ENCODE measurements around the gene BRPF1.
A peak's percentile ranks its signal among the peaks of the same experiment; 100 is the strongest.

Gene BRPF1

GRCh38 chr3:9732740-9733115 is 1.2 kb downstream of the BRPF1 start:
- no peak for DNase-seq

DNA sequence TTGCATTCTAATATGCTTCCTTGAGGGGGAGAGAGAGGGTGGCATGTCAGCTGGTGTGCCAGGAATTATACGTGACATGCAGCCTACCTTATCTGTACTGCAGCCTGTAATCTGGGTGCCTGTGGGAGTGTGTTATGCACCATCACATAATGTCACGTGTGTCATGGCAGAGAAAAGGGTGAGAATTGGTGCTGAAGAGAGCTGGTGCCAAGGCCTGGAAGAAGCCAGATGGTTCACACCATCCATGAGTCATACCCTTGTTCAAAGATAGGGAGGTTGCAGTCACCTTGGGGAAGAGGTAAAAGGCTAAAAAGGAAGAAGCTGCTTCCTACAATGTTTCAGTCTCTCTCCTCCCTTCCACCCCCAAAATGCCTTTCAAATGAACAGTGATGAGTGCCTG is 5.3 kb downstream of the BRPF1 start:
- DNase-seq = peak; percentile 26

GRCh38 chr3:9739181-9739580 is 7.6 kb downstream of the BRPF1 start:
- DNase-seq = no peak

DNA sequence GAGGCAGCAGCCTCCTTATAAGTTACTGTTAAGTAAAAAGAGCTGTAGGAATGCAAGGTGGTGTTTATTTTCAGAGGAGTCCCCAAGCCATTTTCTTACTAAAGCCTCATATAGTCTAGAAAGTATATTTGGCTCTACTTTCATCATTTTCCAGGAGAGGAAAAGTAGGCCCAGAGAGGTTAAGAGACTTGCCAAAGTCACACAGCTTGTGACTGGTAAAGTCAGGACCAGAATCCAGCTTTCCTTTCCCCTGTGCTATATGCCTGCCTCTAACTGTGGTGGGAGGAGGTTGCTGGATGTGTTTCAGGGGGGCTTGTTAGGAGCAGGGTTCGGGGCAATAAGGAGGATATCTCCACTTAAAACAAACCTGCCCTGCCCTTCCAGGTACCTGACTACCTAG is 11.0 kb downstream of the BRPF1 start:
- no peak for DNase-seq

DNA sequence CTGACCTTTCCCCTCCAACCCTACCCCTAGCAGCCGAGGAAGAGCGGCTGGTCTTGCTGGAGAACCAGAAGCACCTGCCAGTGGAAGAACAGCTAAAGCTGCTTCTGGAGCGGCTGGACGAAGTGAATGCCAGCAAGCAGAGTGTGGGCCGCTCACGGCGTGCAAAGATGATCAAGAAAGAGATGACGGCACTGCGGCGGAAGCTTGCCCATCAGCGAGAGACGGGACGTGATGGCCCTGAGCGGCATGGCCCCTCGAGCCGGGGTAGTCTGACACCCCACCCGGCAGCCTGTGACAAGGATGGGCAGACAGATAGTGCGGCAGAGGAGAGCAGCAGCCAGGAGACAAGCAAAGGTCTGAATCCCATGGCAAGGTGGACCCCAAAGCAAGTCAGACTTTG is 12.0 kb downstream of the BRPF1 start:
- no peak for DNase-seq

GRCh38 chr3:9744162-9744561 is 12.6 kb downstream of the BRPF1 start:
- no peak for DNase-seq

DNA sequence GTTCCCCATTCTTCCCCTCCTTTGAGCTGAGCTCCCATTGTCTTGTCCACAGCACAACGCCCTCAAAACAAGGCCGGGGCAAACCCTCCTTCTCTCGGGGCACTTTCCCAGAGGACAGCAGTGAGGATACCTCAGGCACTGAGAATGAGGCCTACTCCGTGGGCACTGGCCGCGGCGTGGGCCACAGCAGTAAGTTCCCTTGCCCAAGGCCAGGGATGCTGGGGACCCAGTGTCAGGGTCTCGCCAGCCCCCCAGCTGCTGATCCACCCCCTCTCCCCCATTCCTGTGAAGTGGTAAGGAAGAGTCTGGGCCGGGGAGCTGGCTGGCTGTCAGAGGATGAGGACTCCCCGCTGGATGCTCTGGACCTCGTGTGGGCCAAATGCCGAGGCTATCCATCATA is 14.0 kb downstream of the BRPF1 start:
- DNase-seq = no peak

DNA sequence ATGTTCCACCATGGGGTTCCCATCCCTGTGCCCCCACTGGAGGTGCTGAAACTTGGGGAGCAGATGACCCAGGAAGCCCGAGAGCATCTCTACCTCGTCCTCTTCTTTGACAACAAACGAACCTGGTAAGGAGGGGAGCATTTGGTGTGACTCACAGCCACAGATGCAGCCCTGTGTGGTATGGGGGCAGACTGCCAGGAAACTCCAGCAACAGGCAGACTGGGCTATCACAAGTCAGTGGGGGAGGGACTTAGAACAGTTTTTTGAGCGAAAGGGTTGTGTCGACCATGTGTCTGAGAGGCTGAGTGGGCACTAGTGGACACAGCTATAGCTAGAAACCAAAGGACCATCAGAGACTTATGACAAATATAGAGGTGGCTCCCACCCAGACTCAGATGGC is 14.8 kb downstream of the BRPF1 start:
- no peak for DNase-seq

GRCh38 chr3:9747267-9747666 is 15.7 kb downstream of the BRPF1 start:
- DNase-seq = no peak

GRCh38 chr3:9748031-9748430 is 16.5 kb downstream of the BRPF1 start:
- DNase-seq = no peak

DNA sequence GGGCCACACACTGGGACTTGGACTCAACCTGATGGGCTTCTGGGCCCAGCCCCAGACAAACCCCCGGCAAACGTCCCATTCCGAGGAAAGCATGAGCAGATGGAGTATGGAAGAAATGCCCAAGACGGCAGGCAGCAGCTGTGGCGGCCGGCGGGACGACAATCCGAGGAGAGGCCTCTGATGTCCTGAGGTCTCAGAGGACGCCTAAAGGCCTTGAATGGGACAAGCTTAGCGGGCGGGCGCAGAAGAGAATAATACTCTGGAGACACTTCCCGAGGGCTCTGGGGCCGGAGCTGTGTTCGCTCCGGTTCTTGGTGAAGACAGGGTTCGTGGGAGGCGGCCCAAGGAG is 17.7 kb downstream of the BRPF1 start:
- DNase-seq = no peak

- peak; percentile 96 for DNase-seq
Observed at GRCh38 chr3:9749645-9750555, 18.4 kb downstream of the BRPF1 start, which contains the start of gene OGG1. TSS of gene OGG1 (plus strand) at chr3:9749952. CDS start at chr3:9750287, 335 bp downstream.

DNA sequence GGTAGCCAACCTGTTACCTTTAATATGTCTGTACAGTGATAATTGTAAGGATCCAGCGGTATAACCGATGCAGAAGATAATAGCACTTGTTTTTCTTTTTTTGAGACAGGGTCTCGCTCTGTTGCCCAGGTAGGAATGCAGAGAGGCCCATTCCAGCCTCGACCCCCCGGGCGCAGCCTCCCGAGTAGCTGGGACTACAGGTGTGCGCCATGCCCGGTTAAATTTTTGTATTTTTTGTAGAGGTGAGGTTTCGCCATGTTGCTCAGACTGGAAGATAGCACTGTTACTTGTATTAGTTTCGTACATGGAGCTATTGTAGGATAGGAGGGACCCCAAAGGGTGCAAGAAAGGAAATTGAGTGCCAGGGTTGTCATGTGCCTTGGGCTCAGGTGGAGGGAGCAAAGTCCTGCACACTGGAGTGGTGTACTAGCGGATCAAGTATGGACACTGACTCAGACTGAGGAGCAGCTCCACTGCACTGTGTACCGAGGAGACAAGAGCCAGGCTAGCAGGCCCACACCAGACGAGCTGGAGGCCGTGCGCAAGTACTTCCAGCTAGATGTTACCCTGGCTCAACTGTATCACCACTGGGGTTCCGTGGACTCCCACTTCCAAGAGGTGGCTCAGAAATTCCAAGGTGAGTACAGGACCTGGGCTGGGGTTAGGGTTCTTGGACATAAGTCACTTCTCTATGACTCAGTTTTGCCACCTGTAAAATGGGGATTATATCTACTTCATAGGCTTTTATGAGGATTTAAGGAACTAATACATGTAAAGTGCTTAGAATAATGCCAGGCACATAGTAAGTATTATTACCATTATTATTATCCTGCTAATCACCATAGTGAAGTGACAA is 19.2 kb downstream of the BRPF1 start:
- no peak for DNase-seq

GRCh38 chr3:9754678-9755077 is 23.1 kb downstream of the BRPF1 start:
- DNase-seq = no peak

DNA sequence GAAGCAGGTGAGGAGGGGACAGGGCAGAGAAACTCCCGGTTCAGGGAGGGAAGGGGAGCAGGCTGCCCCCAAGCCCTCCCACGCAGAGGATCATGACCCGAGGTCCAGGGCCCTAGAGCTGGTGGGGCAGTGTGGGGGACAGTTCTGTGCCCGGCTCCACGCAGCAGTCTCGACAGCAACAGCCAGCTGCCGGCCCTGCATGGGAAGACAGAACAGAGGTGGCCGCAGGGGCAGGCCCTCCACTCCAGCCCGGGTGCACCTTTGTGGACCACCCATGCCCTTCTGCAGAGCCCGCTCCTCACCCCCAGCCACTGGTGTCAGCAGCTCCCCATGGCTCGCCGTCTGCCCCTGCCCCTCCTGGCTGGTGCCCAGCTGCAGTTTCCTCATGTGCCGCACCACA is 25.9 kb downstream of the BRPF1 start:
- no peak for DNase-seq

DNA sequence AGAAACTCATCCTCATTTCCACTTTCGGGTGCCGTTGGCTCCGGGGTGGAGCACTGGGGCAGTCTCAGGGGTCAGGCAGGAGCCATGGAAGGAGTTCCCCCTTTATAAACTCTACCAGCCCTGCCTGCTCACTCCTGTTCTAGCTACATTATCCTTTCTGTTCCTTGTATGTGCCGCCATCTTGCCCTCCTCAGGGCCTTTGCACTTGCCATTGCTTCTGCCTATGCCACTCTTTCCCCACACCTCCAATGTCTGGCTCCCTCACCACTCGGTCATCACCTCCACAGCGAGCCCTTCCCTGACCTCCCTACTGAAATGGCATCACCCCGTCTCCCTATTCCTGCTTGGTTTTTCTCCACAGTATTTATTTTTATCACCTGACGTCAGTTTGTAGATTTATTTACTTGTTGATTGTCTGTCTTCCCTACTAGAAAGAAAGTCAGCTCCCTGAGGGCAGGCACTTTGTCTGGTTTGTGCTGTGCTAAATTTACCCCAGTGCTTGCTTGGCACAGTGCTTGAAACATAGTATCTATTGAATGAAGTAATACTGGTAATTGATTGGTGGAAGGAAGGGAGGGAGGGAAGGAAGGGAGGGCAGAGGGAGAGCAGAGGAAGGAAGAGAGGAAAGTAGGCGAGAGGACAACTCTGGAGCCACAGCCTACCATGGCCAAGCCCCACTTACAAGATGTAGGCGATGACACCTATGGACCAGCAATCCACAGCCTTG is 29.4 kb downstream of the BRPF1 start:
- DNase-seq = no peak

DNA sequence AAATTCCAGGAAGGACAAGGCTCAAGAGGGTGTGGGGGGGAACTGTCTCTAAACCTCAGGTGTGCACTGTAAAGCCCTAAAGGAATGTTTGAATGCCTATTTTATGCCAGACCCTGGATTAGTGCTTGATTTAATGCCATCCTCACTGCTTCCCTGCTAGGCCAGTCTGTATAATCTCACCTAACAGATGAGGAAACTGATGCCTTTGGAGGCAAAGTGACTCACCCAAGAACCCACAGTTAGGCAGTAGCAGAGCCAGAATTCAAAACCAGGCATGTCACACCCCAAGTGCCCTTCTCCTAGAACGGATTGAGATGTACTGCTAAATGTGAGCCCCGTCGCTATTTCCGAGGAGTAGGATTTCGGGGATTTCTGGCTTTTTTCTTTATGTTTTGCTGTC is 30.4 kb downstream of the BRPF1 start:
- no peak for DNase-seq

DNA sequence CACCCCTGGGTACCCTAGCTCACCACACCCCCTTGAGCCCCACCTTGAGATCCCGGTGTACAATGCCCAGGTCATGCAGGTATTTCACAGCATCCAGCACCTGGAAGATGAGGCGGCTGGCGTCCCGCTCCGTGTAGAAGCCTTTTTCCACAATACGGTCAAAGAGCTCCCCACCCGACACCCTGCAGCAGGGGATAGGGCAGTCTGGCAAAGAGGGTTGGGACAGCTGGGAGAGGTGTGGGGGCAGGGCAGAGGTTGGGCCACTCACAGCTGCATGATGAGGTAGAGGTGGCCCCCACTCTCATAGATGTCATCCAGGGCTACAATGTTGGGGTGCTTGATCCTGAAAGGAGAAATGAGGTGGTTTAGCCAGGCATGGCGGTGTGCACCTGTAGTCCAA is 31.3 kb downstream of the BRPF1 start:
- DNase-seq = no peak

DNA sequence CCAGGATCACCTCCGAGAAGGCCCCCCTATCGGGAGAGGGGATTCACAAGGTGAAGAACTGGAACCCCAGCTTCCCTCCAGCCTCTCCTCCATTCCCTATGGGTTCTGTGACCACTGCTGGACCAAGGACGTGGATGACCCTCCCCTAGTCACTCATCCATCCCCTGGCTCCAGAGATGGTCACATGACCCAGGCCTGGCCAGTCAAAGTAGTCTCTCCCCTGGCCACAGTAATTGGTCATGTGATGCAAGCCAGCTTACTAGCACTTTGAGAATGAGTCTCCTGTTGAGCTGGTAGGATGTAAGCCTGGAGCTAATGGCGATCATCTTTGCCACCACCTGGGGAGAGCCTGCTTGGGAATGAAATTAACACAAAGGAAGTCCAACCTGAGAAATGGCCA is 34.3 kb downstream of the BRPF1 start:
- no peak for DNase-seq

- DNase-seq = no peak
Observed at GRCh38 chr3:9767418-9767817, 35.9 kb downstream of the BRPF1 start.

DNA sequence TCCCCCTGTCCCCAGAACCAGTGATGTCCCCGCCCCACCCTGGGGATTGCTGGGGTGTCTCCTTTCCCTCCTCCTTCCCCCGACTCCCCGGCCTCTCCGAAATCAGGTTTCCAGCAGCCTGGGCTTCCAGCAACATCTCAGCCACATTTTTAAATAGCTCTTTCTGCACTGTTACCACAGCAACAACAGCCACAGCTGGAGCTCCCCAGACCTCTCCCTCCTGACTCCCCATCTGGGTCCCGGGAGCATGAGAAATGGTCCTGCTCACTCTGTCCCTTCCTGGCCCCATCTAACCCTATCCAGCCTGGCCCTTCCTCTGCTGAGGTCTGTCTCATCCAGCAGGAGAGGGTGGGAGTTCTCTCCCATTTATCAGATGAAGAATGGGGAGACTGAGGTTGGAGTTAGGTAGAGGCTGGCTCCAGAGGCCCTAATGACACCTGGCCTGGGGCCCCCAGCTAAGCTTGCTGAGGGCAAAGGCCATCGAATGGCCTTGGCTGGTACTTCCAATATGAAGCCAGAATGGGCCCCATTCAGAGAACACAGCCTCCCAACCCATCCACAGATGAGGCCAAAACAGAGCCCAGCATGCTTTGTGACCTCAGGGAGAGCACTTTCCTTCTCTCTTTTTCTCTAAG is 36.7 kb downstream of the BRPF1 start:
- DNase-seq = no peak

GRCh38 chr3:9769012-9769411 is 37.5 kb downstream of the BRPF1 start:
- DNase-seq = no peak
